D341Med (cell line): ENCODE results near the gene DYRK3.

ENCODE experiments used
- DNase-seq: peaks from one replicate; pipeline ENCODE4 v3.0.0; 2012; ENCODE audit warnings: low spot score

The DYRK3 gene

GRCh38 chr1:206661161-206661820 is 26.0 kb downstream of the DYRK3 start:
- no peak for DNase-seq

- no peak for DNase-seq
Measured at GRCh38 chr1:206662396-206663092, 27.2 kb downstream of the DYRK3 start.

GRCh38 chr1:206663362-206663761 is 28.0 kb downstream of the DYRK3 start:
- no peak for DNase-seq

GRCh38 chr1:206663832-206664652 is 28.7 kb downstream of the DYRK3 start:
- DNase-seq: peak; percentile 86

GRCh38 chr1:206664740-206665139 is 29.4 kb downstream of the DYRK3 start:
- DNase-seq: no peak

GRCh38 chr1:206666031-206666561 is 30.8 kb downstream of the DYRK3 start:
- DNase-seq: no peak

- DNase-seq: no peak
Measured at GRCh38 chr1:206666954-206667665, 31.8 kb downstream of the DYRK3 start.

GRCh38 chr1:206668351-206668750 is 33.0 kb downstream of the DYRK3 start:
- no peak for DNase-seq

GRCh38 chr1:206668874-206669410 is 33.6 kb downstream of the DYRK3 start:
- no peak for DNase-seq

- DNase-seq: no peak
Measured at GRCh38 chr1:206672011-206672688, 36.8 kb downstream of the DYRK3 start.

- no peak for DNase-seq
Measured at GRCh38 chr1:206672844-206673758, 37.8 kb downstream of the DYRK3 start.

- DNase-seq: no peak
Measured at GRCh38 chr1:206674236-206674635, 38.9 kb downstream of the DYRK3 start.

GRCh38 chr1:206674745-206675175 is 39.4 kb downstream of the DYRK3 start:
- no peak for DNase-seq

- no peak for DNase-seq
Measured at GRCh38 chr1:206676499-206676898, 41.2 kb downstream of the DYRK3 start.

GRCh38 chr1:206678490-206678889 is 43.2 kb downstream of the DYRK3 start:
- no peak for DNase-seq

- DNase-seq: no peak
Measured at GRCh38 chr1:206679738-206680211, 44.4 kb downstream of the DYRK3 start.

- DNase-seq: no peak
Measured at GRCh38 chr1:206680279-206680678, 44.9 kb downstream of the DYRK3 start.

- DNase-seq: no peak
Measured at GRCh38 chr1:206681359-206681758, 46.0 kb downstream of the DYRK3 start.

GRCh38 chr1:206682111-206682510 is 46.8 kb downstream of the DYRK3 start:
- no peak for DNase-seq

GRCh38 chr1:206683313-206683712 is 48.0 kb downstream of the DYRK3 start:
- no peak for DNase-seq
